ENCODE data around the gene L3MBTL4.

L3MBTL4 gene

DNA sequence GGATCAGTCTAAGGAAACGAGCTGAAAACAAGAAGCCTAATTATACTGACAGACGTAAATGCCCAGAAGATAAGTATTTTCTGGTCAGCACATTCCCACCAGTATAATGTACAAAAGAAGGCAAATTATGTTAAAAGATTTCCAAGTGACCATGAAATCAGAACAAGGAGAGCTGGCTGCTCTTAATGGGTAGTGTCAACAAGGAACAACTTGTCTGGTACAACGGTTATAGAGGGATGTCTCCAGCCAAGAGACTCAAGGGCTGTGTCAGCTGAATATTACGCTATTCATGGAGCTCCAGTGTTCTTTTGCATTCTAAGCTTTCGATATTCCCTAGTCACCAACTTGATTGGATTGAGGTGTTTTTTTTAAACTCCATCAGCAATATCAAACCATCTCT, 8.6 kb upstream of the L3MBTL4 start:
- ATAC-seq = no peak
- TF ChIP-seq ISL1 (CRISPR knock-in tag; IDR thresholded peaks at IDR 0.05) = no peak

DNA sequence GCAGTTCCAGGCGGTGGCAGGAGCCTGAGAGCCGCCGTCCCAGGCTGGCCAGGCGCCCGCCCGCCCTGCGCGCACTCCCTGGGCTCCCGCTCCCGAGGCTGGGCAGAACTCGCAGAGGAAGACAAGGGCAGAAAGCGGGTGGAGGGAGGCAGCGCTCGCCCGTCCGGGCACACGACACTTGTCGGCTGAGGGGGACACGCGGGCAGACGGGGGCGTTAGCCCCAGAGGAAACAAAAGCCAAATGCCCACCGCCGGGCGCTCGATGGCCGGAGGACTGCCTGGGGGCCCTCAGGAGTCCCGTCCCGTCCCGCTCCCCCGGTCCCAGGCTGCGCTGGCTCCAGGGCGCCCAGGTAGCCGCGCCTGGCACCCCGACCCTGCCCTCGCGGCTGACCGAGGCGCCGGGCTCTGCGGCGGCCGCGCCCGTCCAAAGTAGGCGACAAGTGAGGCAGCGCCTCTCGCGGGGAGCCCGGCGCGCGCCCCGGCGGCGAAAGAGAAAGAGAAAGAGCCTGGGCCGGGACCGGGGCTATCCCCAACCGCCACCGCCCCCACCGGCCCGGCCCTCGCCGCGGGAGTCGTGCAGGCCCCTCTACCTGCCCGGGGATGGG, 491 bp downstream of the L3MBTL4 start:
- peak; percentile 77 for ATAC-seq
- TF ChIP-seq ZFP3 (CRISPR knock-in tag; IDR thresholded peaks at IDR 0.05) = no peak
- TF ChIP-seq TOX (CRISPR knock-in tag; IDR thresholded peaks at IDR 0.05; ENCODE audit: borderline replicate concordance) = no peak
- TF ChIP-seq SNAI2 (CRISPR knock-in tag; IDR thresholded peaks at IDR 0.05) = no peak
- TF ChIP-seq, protein P1, sequence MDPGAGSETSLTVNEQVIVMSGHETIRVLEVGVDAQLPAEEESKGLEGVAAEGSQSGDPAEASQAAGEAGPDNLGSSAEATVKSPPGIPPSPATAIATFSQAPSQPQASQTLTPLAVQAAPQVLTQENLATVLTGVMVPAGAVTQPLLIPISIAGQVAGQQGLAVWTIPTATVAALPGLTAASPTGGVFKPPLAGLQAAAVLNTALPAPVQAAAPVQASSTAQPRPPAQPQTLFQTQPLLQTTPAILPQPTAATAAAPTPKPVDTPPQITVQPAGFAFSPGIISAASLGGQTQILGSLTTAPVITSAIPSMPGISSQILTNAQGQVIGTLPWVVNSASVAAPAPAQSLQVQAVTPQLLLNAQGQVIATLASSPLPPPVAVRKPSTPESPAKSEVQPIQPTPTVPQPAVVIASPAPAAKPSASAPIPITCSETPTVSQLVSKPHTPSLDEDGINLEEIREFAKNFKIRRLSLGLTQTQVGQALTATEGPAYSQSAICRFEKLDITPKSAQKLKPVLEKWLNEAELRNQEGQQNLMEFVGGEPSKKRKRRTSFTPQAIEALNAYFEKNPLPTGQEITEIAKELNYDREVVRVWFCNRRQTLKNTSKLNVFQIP (CRISPR knock-in tag; IDR thresholded peaks at IDR 0.05; ENCODE audit: borderline replicate concordance, low read depth) = no peak
- no peak for TF ChIP-seq RARB (CRISPR knock-in tag; IDR thresholded peaks at IDR 0.05)
- TF ChIP-seq ZNF8 (CRISPR knock-in tag; IDR thresholded peaks at IDR 0.05) = no peak
- TF ChIP-seq, protein P2, sequence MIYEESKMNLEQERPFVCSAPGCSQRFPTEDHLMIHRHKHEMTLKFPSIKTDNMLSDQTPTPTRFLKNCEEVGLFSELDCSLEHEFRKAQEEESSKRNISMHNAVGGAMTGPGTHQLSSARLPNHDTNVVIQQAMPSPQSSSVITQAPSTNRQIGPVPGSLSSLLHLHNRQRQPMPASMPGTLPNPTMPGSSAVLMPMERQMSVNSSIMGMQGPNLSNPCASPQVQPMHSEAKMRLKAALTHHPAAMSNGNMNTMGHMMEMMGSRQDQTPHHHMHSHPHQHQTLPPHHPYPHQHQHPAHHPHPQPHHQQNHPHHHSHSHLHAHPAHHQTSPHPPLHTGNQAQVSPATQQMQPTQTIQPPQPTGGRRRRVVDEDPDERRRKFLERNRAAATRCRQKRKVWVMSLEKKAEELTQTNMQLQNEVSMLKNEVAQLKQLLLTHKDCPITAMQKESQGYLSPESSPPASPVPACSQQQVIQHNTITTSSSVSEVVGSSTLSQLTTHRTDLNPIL (CRISPR knock-in tag; IDR thresholded peaks at IDR 0.05; ENCODE audit: low read depth) = no peak
- no peak for TF ChIP-seq ESRRG (CRISPR knock-in tag; IDR thresholded peaks at IDR 0.05)

DNA sequence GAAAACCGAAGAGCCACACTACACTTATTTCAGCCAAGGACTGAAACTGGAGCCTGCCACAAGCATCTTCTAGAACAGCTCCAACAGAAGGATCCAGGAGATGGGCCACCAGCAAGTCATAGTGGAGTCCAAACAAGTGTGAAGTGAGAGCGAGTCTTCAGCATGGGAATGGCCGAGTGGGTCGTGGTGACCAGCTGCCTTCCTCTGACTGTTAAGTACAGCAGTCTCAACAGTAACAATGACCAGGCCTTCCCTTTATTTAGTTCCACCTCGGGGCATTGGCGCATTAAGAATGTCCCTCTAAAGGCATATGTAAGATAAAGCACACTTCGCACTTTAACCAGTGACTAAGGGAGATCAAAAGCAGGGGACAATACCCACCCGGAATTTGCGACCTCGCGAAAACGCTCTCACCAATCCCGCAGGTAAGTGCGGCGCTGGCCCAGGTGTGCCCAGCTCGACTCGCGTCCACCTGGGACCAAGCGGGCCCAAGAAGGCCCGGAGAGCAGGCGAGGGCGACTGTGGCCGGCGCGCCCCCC, 1.1 kb downstream of the L3MBTL4 start:
- no peak for ATAC-seq
- TF ChIP-seq, protein P2 (CRISPR knock-in tag; IDR thresholded peaks at IDR 0.05; ENCODE audit: low read depth) = no peak
- TF ChIP-seq, protein P3, sequence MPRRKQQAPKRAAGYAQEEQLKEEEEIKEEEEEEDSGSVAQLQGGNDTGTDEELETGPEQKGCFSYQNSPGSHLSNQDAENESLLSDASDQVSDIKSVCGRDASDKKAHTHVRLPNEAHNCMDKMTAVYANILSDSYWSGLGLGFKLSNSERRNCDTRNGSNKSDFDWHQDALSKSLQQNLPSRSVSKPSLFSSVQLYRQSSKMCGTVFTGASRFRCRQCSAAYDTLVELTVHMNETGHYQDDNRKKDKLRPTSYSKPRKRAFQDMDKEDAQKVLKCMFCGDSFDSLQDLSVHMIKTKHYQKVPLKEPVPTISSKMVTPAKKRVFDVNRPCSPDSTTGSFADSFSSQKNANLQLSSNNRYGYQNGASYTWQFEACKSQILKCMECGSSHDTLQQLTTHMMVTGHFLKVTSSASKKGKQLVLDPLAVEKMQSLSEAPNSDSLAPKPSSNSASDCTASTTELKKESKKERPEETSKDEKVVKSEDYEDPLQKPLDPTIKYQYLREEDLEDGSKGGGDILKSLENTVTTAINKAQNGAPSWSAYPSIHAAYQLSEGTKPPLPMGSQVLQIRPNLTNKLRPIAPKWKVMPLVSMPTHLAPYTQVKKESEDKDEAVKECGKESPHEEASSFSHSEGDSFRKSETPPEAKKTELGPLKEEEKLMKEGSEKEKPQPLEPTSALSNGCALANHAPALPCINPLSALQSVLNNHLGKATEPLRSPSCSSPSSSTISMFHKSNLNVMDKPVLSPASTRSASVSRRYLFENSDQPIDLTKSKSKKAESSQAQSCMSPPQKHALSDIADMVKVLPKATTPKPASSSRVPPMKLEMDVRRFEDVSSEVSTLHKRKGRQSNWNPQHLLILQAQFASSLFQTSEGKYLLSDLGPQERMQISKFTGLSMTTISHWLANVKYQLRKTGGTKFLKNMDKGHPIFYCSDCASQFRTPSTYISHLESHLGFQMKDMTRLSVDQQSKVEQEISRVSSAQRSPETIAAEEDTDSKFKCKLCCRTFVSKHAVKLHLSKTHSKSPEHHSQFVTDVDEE (CRISPR knock-in tag; IDR thresholded peaks at IDR 0.05) = no peak
- TF ChIP-seq CSDC2 (CRISPR knock-in tag; IDR thresholded peaks at IDR 0.05) (no peak), PPARA (CRISPR knock-in tag; IDR thresholded peaks at IDR 0.05; ENCODE audit: borderline replicate concordance) (no peak), RARB (CRISPR knock-in tag; IDR thresholded peaks at IDR 0.05) (no peak), GLIS3 (CRISPR knock-in tag; IDR thresholded peaks at IDR 0.05) (no peak), OSR1 (CRISPR knock-in tag; IDR thresholded peaks at IDR 0.05) (no peak), ZNF565 (CRISPR knock-in tag; conservative IDR thresholded peaks at IDR 0.05; ENCODE audit: low read depth) (no peak), ARNTL (CRISPR knock-in tag; IDR thresholded peaks at IDR 0.05; ENCODE audit: borderline replicate concordance, low read depth) (no peak)
- TF ChIP-seq, protein P4, sequence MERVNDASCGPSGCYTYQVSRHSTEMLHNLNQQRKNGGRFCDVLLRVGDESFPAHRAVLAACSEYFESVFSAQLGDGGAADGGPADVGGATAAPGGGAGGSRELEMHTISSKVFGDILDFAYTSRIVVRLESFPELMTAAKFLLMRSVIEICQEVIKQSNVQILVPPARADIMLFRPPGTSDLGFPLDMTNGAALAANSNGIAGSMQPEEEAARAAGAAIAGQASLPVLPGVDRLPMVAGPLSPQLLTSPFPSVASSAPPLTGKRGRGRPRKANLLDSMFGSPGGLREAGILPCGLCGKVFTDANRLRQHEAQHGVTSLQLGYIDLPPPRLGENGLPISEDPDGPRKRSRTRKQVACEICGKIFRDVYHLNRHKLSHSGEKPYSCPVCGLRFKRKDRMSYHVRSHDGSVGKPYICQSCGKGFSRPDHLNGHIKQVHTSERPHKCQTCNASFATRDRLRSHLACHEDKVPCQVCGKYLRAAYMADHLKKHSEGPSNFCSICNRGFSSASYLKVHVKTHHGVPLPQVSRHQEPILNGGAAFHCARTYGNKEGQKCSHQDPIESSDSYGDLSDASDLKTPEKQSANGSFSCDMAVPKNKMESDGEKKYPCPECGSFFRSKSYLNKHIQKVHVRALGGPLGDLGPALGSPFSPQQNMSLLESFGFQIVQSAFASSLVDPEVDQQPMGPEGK (CRISPR knock-in tag; IDR thresholded peaks at IDR 0.05; ENCODE audit: borderline replicate concordance) = no peak
- TF ChIP-seq, protein P5, sequence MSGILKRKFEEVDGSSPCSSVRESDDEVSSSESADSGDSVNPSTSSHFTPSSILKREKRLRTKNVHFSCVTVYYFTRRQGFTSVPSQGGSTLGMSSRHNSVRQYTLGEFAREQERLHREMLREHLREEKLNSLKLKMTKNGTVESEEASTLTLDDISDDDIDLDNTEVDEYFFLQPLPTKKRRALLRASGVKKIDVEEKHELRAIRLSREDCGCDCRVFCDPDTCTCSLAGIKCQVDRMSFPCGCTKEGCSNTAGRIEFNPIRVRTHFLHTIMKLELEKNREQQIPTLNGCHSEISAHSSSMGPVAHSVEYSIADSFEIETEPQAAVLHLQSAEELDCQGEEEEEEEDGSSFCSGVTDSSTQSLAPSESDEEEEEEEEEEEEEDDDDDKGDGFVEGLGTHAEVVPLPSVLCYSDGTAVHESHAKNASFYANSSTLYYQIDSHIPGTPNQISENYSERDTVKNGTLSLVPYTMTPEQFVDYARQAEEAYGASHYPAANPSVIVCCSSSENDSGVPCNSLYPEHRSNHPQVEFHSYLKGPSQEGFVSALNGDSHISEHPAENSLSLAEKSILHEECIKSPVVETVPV (CRISPR knock-in tag; IDR thresholded peaks at IDR 0.05) = no peak
- TF ChIP-seq, protein P1 (CRISPR knock-in tag; IDR thresholded peaks at IDR 0.05; ENCODE audit: borderline replicate concordance, low read depth) = no peak
